SJSA1 (cell line): ENCODE data around the gene PLEKHA5. TPM values are rescaled to one million over a fixed set of nuclear protein-coding genes. Genes with fewer than 3 reads are reported as not detected.

Source experiments
- DNase-seq, 2 experiments: peaks; one replicate each; pipeline ENCODE4 v3.0.0-alpha.2; 2015 to 2020; ENCODE audit warnings: low spot score in 2 of 2, low read depth in 1 of 2
- H3K27ac ChIP-seq: fragments of 250-450 bp; sonication (Bioruptor Pico); 2 replicates; pipeline ENCODE4 v1.5.1; 2020; ENCODE audit warnings: mild to moderate bottlenecking, moderate library complexity
- H3K27me3 ChIP-seq: fragments of 250-450 bp; sonication (Bioruptor Pico); replicated peaks from 2 replicates; pipeline ENCODE4 v1.5.1; 2020; ENCODE audit warnings: mild to moderate bottlenecking, moderate library complexity
- H3K36me3 ChIP-seq: fragments of 250-450 bp; sonication (Bioruptor Pico); 2 replicates; pipeline ENCODE4 v1.5.1; 2020; ENCODE audit warnings: mild to moderate bottlenecking
- H3K4me1 ChIP-seq: fragments of 250-450 bp; sonication (Bioruptor Pico); replicated peaks from 2 replicates; pipeline ENCODE4 v1.6.1; 2021; ENCODE audit warnings: mild to moderate bottlenecking
- H3K4me3 ChIP-seq: fragments of 250-450 bp; sonication (Bioruptor Pico); 2 replicates; pipeline ENCODE4 v1.5.1; 2020; ENCODE audit warnings: mild to moderate bottlenecking
- H3K9me3 ChIP-seq: fragments of 250-450 bp; sonication (Bioruptor Pico); replicated peaks from 2 replicates; pipeline ENCODE4 v1.5.1; 2020; ENCODE audit warnings: mild to moderate bottlenecking
- total RNA-seq: library from RNA; depleted of rRNA; stranded (reverse); fragments of >200 nt; shearing (Covaris generic); gene quantifications from 2 replicates; pipeline ENCODE4 v1.2.3, GENCODE V29; 2014

PLEKHA5 gene
- total RNA-seq, 1 experiment from 2014 or later: 21.1 TPM

- DNase-seq: no peak
- Histone ChIP-seq H3K27ac (no peak overlapping the region), H3K36me3 (peaks cover 13% of the 10 kb centered on the region), H3K4me3 (no peak overlapping the region), H3K9me3 (no peaks in the 10 kb centered on the region), H3K4me1 (peaks cover 15% of the 10 kb centered on the region), H3K27me3 (no peaks in the 10 kb centered on the region)
Measured at GRCh38 chr12:19278407-19278806, 148.9 kb downstream of the PLEKHA5 start.

- Histone ChIP-seq H3K9me3 (no peaks in the 10 kb centered on the region), H3K4me3 (no peak overlapping the region), H3K36me3 (peaks cover 12% of the 10 kb centered on the region), H3K27ac (no peak overlapping the region), H3K4me1 (no peaks in the 10 kb centered on the region), H3K27me3 (no peaks in the 10 kb centered on the region)
- no peak for DNase-seq
Measured at GRCh38 chr12:19282133-19282699, 152.7 kb downstream of the PLEKHA5 start.

- peaks cover 12% of the 10 kb centered on the region for H3K36me3 ChIP-seq
- DNase-seq: no peak
- no peak overlapping the region for H3K4me3 ChIP-seq
- H3K27ac ChIP-seq: no peak overlapping the region
- H3K4me1 ChIP-seq: no peaks in the 10 kb centered on the region
- no peaks in the 10 kb centered on the region for H3K27me3 ChIP-seq
- no peaks in the 10 kb centered on the region for H3K9me3 ChIP-seq
Measured at GRCh38 chr12:19284658-19285057, 155.1 kb downstream of the PLEKHA5 start.

- no peak overlapping the region for H3K4me3 ChIP-seq
- H3K4me1 ChIP-seq: no peaks in the 10 kb centered on the region
- H3K9me3 ChIP-seq: no peaks in the 10 kb centered on the region
- DNase-seq: no peak
- H3K27me3 ChIP-seq: no peaks in the 10 kb centered on the region
- no peak overlapping the region for H3K27ac ChIP-seq
- H3K36me3 ChIP-seq: peaks cover 17% of the 10 kb centered on the region
Measured at GRCh38 chr12:19285793-19286448, 156.4 kb downstream of the PLEKHA5 start.

DNA sequence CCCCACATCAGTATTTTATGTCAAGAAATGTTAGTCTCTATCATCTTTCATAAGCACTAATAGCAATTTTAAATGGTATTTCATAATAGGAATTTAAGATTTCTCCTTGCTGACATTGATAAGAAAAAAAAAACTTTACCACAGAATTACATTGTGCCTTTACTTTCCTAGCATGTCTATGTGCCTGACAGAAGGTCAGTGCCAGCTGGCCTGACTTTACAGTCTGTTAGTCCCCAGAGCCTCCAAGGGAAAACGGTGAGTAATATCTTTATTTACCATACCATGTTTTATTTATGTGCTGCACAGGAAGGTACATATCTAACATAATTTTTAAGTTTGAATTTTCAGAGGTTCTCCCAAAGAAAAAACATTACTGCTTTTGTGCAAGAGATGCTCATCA lies 157.8 kb downstream of the PLEKHA5 start:
- Histone ChIP-seq H3K4me3 (no peak overlapping the region), H3K4me1 (no peaks in the 10 kb centered on the region), H3K36me3 (peaks cover 17% of the 10 kb centered on the region), H3K27me3 (no peaks in the 10 kb centered on the region), H3K9me3 (no peaks in the 10 kb centered on the region), H3K27ac (no peak overlapping the region)
- DNase-seq: no peak

DNA sequence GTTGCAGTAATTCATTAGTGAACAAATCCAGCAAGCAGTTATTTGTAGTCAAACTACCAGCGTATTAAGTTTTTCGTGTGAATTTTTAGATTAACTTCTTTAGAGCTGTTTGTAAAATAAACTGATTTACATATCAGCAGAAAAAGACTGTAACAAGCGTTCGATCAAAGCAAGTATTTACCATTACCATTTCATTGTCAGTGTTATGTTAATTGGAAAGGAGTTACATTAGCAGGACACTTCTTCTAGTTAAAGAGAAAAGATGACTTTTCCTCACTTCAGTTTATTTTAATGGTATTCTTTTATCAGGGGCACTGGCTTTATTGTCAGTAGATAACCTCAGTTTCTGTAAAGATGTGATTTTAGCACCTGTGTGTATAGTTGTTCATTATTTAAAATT lies 158.6 kb downstream of the PLEKHA5 start:
- Histone ChIP-seq H3K9me3 (no peaks in the 10 kb centered on the region), H3K27ac (no peak overlapping the region), H3K4me1 (no peaks in the 10 kb centered on the region), H3K27me3 (no peaks in the 10 kb centered on the region), H3K4me3 (no peak overlapping the region), H3K36me3 (peaks cover 17% of the 10 kb centered on the region)
- DNase-seq: no peak

- H3K27ac ChIP-seq: no peak overlapping the region
Measured at GRCh38 chr12:19288603-19289244, 159.2 kb downstream of the PLEKHA5 start.

DNA sequence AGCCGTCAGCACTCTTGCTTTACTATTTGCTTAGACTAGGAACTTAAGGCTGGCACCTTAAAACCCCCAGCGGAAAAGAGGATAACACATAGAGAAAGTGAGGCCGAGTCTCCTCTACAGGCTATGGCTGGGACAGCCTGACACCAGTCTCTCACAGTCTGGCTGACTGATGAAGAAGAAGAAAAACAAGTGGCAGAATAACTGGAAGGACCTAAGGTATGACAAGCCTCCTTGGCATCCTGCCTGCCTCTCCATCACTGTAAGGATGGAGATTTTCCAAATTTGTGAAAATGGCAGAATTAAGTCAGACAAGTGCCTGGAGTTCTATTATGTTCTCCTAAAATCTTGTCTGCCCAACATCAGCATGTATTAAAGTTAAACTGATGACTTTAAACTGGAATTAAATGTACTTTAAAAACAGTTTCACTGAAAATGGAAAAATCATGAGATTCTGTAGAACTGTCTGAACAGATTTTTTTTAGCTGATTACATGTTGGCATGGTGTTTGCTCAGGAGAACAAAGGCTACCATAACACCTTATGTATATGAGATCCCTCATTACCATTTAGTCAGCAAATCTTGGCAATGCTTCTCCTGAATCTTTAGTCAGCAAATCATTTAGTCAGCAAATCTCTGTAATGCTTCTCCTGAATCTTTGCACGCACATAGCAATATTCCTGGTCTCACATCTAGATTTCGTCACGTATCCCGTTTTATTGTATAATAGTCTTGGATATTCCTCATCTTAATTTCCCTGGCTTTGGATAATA lies 169.5 kb downstream of the PLEKHA5 start:
- Histone ChIP-seq H3K9me3 (no peaks in the 10 kb centered on the region), H3K27me3 (no peaks in the 10 kb centered on the region), H3K4me3 (no peak overlapping the region), H3K4me1 (no peaks in the 10 kb centered on the region), H3K27ac (no peak overlapping the region), H3K36me3 (peaks cover 10% of the 10 kb centered on the region; the same call in 1 of the 2 replicates)
- no peak for DNase-seq

More at GRCh38 chr12:19288603-19289244, 159.2 kb downstream of the PLEKHA5 start:
- H3K36me3 ChIP-seq: peaks cover 11% of the 10 kb centered on the region
- no peak overlapping the region for H3K4me3 ChIP-seq
- DNase-seq: peak in 1 of 2 experiments; percentile 24
- no peaks in the 10 kb centered on the region for H3K27me3 ChIP-seq
- no peaks in the 10 kb centered on the region for H3K9me3 ChIP-seq
- no peaks in the 10 kb centered on the region for H3K4me1 ChIP-seq

DNA sequence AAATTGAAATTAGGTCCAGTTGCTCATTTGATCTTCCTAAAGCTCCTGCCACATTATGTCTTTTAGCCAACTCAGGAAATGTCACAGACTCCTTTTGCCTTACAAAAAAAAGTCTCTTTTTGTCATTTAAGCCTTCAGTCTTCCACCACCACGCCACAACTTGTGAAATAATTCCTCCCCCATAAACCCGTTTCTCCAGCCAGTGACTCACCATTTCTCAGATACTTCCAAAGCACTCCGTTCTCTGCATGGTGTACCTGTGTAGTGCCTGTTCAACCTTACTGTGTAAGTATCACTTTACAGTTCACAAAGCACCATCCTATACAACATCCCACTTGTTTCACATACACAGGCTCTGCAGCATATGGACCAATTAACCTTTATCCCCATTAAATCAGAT lies 170.2 kb downstream of the PLEKHA5 start:
- H3K36me3 ChIP-seq: peaks cover 10% of the 10 kb centered on the region; the same call in 1 of the 2 replicates
- H3K4me1 ChIP-seq: no peaks in the 10 kb centered on the region
- no peak overlapping the region for H3K27ac ChIP-seq
- H3K9me3 ChIP-seq: no peaks in the 10 kb centered on the region
- no peak overlapping the region for H3K4me3 ChIP-seq
- H3K27me3 ChIP-seq: no peaks in the 10 kb centered on the region
- DNase-seq: no peak

- H3K9me3 ChIP-seq: no peaks in the 10 kb centered on the region
- no peak overlapping the region for H3K4me3 ChIP-seq
- DNase-seq: no peak
- no peaks in the 10 kb centered on the region for H3K4me1 ChIP-seq
- no peak overlapping the region for H3K27ac ChIP-seq
- no peaks in the 10 kb centered on the region for H3K27me3 ChIP-seq
- H3K36me3 ChIP-seq: peaks cover 10% of the 10 kb centered on the region; the same call in 1 of the 2 replicates
Measured at GRCh38 chr12:19301223-19301622, 171.7 kb downstream of the PLEKHA5 start.

- peaks cover 15% of the 10 kb centered on the region; the same call in 1 of the 2 replicates for H3K36me3 ChIP-seq
- no peak for DNase-seq
- H3K9me3 ChIP-seq: no peaks in the 10 kb centered on the region
- no peak overlapping the region for H3K4me3 ChIP-seq
- H3K27me3 ChIP-seq: no peaks in the 10 kb centered on the region
- H3K4me1 ChIP-seq: no peaks in the 10 kb centered on the region
- no peak overlapping the region for H3K27ac ChIP-seq
Measured at GRCh38 chr12:19301688-19302087, 172.2 kb downstream of the PLEKHA5 start.

DNA sequence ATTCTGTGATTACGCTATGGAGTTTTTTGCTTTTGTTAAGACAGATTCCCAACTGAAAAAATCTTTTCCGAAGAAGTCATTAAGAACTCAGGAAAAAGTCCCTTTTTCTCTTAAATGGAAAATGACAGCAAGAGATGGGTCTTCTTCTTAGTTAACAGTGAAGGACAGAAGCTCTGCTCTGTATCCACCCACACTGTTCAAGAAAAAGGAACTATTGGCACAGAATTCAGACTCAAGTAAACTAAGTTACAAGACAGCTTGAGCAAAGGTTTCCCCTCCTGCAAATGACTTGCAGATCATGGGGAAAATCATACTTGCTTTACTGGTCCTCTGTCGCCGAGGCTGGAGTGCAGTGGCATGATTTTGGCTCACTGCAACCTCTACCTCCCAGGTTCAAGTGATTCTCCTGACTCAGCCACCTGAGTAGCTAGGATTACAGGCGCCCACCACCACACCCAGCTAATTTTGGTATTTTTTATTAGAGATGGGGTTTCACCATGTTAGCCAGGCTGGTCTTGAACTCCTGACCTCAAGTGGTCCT lies 172.6 kb downstream of the PLEKHA5 start:
- H3K27me3 ChIP-seq: no peaks in the 10 kb centered on the region
- DNase-seq: no peak
- no peaks in the 10 kb centered on the region for H3K9me3 ChIP-seq
- no peak overlapping the region for H3K4me3 ChIP-seq
- no peak overlapping the region for H3K27ac ChIP-seq
- no peaks in the 10 kb centered on the region for H3K4me1 ChIP-seq
- peaks cover 16% of the 10 kb centered on the region for H3K36me3 ChIP-seq

- no peak for DNase-seq
- Histone ChIP-seq H3K27ac (no peak overlapping the region), H3K36me3 (peaks cover 22% of the 10 kb centered on the region), H3K4me3 (no peak overlapping the region), H3K9me3 (no peaks in the 10 kb centered on the region), H3K27me3 (no peaks in the 10 kb centered on the region), H3K4me1 (no peaks in the 10 kb centered on the region)
Measured at GRCh38 chr12:19303496-19303895, 174.0 kb downstream of the PLEKHA5 start.
